ENCODE data around the gene TLR7.

DNA sequence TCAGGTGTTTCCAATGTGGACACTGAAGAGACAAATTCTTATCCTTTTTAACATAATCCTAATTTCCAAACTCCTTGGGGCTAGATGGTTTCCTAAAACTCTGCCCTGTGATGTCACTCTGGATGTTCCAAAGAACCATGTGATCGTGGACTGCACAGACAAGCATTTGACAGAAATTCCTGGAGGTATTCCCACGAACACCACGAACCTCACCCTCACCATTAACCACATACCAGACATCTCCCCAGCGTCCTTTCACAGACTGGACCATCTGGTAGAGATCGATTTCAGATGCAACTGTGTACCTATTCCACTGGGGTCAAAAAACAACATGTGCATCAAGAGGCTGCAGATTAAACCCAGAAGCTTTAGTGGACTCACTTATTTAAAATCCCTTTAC lies 18.6 kb downstream of the TLR7 start:
- TF ChIP-seq POLR2A (IDR thresholded peaks at IDR 0.05) = no peak
- TF ChIP-seq, protein P1, sequence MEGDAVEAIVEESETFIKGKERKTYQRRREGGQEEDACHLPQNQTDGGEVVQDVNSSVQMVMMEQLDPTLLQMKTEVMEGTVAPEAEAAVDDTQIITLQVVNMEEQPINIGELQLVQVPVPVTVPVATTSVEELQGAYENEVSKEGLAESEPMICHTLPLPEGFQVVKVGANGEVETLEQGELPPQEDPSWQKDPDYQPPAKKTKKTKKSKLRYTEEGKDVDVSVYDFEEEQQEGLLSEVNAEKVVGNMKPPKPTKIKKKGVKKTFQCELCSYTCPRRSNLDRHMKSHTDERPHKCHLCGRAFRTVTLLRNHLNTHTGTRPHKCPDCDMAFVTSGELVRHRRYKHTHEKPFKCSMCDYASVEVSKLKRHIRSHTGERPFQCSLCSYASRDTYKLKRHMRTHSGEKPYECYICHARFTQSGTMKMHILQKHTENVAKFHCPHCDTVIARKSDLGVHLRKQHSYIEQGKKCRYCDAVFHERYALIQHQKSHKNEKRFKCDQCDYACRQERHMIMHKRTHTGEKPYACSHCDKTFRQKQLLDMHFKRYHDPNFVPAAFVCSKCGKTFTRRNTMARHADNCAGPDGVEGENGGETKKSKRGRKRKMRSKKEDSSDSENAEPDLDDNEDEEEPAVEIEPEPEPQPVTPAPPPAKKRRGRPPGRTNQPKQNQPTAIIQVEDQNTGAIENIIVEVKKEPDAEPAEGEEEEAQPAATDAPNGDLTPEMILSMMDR (IDR thresholded peaks at IDR 0.05) = no peak

All from esophagus squamous epithelium (tissue), 4 donors.